HG03066 (cell line): ENCODE results near the gene FOXG1.

ENCODE experiments used
- ATAC-seq: cut with Tn5 transposase; IDR thresholded peaks from one replicate; pipeline ENCODE4 v1.9.1; 2021; ENCODE audit warnings: low read depth; ENCODE audit not compliant: unreplicated experiment

FOXG1 gene

GRCh38 chr14:28761438-28762291, 4.9 kb upstream of the FOXG1 start:
- ATAC-seq, result no peak

GRCh38 chr14:28762303-28762954, 4.2 kb upstream of the FOXG1 start:
- no peak for ATAC-seq

- no peak for ATAC-seq
Measured at GRCh38 chr14:28762955-28763326, 3.6 kb upstream of the FOXG1 start.

DNA sequence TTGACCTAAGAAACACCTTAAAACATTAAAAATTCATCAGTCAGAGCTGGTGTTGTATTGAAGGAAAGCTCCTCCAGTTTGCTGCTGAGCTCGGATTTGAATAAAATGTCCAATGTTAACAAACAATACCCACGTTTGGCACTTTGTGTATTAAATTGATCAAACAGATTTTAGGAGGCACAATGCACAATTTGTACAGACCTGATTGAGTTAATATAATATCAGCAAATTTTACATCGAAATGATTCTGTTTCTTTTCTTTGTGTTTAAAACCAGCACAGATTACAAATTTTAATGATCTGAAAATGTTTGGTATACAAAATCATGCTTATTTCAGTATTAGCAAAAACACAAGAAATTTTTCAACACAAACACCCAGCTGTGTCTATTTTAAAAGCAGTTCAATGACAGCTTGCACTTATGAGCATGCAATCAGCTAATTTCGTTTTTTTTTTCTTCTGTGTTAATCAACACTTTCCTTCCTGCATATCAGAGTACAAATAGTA, 2.8 kb upstream of the FOXG1 start:
- no peak for ATAC-seq

GRCh38 chr14:28764257-28765160, 2.1 kb upstream of the FOXG1 start:
- ATAC-seq, result no peak

DNA sequence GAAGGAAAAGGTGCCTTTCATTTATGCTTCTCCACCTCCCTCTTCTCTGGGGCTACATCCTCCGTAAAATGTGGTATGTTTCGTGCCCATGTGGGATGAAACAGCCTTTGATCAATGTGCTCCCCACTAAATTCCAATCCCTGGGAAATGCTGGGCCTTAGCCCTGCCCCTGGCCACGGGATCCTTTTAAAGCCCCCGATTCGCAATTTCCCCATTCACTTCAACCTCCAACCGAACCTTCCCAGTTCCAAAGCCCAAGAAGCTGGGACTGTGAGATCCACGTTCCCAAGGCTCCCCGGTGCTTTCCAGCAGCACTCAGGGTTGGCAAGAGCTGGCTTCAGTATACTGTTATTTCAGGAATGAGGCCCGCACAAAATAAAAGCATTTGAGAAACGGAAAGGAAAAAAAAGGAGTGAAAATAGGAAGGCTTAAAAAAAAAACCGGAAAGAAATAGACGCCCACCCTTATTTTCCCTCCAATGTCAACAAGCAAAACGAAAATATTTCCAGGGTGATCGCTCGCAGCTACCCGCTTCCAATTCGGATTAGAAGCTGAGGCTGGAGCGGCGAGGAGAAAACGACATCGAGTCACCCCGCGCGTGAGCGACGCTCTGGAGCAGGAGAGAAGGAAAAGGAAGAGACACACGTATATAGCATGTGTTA, 1.3 kb upstream of the FOXG1 start:
- no peak for ATAC-seq

DNA sequence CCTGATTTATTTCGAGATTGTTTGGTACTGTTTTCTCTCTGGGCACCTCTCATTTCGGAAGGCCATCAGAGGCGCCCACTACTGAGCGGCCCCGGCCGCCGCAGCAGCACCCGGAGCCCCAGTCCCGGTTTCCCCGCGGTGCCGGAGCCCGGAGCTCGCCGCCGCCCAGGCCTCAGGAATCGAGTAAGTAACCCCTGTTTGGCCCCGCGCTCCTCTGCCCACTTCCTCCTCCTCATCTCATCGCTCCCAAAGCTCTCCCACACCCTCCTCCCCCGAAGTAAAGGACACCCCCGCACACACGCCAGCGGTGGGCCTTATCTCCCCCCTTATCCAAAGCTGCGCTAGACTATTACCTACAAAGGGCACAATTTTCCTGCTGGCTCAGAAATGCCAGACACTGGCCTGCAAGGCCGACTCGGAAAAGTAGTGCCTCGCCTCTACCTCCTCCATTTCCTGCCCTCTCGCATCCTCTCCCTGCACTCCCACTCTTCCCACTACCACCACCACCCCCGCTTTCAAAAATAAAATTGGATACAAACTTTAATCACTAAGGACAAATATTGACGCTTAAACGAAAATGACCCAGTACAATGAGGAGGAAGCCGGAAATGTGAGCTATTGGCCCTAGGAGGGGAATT, 637 bp upstream of the FOXG1 start:
- ATAC-seq, result no peak

DNA sequence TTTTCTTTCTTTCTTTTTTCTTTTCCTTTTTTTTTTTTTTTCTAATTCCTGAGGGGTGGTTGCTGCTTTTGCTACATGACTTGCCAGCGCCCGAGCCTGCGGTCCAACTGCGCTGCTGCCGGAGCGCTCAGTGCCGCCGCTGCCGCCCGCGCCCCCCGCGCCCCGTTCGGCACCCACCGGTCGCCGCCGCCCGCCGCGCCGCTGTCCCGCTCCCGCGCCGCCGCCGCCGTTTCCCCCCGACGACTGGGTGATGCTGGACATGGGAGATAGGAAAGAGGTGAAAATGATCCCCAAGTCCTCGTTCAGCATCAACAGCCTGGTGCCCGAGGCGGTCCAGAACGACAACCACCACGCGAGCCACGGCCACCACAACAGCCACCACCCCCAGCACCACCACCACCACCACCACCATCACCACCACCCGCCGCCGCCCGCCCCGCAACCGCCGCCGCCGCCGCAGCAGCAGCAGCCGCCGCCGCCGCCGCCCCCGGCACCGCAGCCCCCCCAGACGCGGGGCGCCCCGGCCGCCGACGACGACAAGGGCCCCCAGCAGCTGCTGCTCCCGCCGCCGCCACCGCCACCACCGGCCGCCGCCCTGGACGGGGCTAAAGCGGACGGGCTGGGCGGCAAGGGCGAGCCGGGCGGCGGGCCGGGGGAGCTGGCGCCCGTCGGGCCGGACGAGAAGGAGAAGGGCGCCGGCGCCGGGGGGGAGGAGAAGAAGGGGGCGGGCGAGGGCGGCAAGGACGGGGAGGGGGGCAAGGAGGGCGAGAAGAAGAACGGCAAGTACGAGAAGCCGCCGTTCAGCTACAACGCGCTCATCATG, 654 bp downstream of the FOXG1 start:
- ATAC-seq, result no peak

- no peak for ATAC-seq
Measured at GRCh38 chr14:28767853-28768741, 1.5 kb downstream of the FOXG1 start.

DNA sequence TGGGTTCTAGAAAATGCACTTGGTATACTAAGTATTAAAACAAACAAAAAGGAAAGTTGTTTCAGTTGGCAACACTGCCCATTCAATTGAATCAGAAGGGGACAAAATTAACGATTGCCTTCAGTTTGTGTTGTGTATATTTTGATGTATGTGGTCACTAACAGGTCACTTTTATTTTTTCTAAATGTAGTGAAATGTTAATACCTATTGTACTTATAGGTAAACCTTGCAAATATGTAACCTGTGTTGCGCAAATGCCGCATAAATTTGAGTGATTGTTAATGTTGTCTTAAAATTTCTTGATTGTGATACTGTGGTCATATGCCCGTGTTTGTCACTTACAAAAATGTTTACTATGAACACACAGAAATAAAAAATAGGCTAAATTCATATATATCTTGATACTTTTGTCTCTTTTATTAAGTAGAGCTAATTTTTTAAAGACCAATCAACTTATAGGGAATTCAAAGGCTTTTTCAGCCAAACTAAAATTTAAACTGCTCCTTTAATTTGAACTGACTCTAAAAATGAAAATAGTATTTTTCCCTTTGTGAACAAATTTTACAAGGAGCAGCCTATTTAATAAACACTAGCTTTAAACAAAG, 2.8 kb downstream of the FOXG1 start:
- no peak for ATAC-seq

GRCh38 chr14:28770061-28770460, 3.5 kb downstream of the FOXG1 start:
- no peak for ATAC-seq

DNA sequence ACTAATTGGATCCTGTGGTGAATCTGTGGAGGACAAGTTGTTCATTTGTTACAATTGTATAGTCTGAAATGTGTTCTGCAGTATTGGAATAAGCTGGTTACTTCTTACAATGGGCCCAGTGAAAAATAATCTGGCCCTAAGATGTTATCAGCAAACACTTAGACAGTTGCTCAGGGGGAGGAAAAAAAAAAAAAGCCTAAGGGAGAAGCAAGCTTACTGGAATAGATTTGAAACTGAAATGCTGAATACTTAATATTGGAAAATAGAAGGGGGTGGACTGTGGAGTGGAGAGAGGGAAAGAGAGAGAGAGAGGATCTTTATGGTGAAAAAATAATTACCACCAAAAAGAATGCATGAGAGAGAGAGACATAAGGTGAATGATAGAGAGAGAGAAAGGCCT, 4.0 kb downstream of the FOXG1 start:
- ATAC-seq, result no peak

GRCh38 chr14:28771168-28771567, 4.6 kb downstream of the FOXG1 start:
- no peak for ATAC-seq

- no peak for ATAC-seq
Measured at GRCh38 chr14:28772613-28773012, 6.0 kb downstream of the FOXG1 start.

- ATAC-seq, result no peak
Measured at GRCh38 chr14:28773176-28773575, 6.6 kb downstream of the FOXG1 start.

DNA sequence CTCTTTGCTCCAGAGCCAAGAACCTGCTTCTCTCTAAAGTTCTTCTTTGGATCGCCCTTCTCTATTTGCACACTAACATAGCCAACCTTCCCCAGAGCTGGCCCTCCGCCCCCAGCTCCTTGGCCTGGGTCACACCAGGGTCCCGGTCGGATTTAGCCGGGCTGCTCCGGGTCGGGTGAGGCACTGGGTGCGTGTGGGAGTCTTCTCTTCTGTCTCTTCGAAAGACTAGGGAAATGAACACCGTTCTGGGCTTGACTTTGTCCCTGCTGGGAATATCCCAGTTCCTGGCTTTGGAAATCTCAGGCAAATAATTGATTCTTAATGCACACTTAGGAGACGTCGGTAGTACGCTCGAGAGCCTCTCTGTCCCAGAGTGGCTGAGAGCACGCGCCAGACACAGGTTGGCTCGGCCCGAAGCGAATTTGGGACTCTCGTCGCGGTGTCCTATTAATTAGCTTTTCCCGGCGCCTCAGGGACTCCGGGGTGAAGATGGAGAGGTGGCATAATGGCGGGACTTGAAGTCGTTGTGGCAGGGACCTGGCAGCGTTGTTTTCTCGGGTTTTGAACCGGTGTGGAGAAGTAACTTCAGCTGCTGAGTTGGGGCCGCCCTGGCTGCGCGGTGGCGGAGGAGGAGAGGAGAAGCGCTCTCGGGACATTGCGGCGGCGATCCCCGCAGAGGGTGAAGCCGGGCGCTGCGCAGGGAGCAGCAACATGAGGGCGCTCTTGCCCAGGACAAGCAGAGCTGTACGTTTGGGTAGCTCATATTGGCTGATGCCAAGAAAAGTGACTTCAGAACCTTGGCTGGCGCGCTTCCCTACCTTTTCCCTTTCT, 7.5 kb downstream of the FOXG1 start:
- no peak for ATAC-seq
